ENCODE measurements around the gene ATG101.

The ATG101 gene

GRCh38 chr12:52057638-52058576 lies 11.9 kb upstream of the ATG101 start:
- Histone ChIP-seq H3K4me2 (ENCODE audit: low read depth, low read length, poor library complexity, severe bottlenecking) (no peak overlapping the region), H3K4me3 (ENCODE audit: low read length, poor library complexity, severe bottlenecking) (no peak overlapping the region)
- TF ChIP-seq EZH2phosphoT487 (IDR thresholded peaks at IDR 0.05; ENCODE audit: borderline replicate concordance), result no peak
- TF ChIP-seq, protein P1, sequence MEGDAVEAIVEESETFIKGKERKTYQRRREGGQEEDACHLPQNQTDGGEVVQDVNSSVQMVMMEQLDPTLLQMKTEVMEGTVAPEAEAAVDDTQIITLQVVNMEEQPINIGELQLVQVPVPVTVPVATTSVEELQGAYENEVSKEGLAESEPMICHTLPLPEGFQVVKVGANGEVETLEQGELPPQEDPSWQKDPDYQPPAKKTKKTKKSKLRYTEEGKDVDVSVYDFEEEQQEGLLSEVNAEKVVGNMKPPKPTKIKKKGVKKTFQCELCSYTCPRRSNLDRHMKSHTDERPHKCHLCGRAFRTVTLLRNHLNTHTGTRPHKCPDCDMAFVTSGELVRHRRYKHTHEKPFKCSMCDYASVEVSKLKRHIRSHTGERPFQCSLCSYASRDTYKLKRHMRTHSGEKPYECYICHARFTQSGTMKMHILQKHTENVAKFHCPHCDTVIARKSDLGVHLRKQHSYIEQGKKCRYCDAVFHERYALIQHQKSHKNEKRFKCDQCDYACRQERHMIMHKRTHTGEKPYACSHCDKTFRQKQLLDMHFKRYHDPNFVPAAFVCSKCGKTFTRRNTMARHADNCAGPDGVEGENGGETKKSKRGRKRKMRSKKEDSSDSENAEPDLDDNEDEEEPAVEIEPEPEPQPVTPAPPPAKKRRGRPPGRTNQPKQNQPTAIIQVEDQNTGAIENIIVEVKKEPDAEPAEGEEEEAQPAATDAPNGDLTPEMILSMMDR (conservative IDR thresholded peaks at IDR 0.05; ENCODE audit: low read length), result no peak

GRCh38 chr12:52058631-52059361 lies 11.0 kb upstream of the ATG101 start:
- Histone ChIP-seq H3K9ac (ENCODE audit: low read depth, low read length, poor library complexity, severe bottlenecking) (no peak overlapping the region), H3K4me2 (ENCODE audit: low read depth, low read length, poor library complexity, severe bottlenecking) (no peak overlapping the region), H3K4me3 (ENCODE audit: low read length, poor library complexity, severe bottlenecking) (no peak overlapping the region), H3K4me1 (ENCODE audit: insufficient read depth, low read length, poor library complexity, severe bottlenecking) (no peaks in the 10 kb centered on the region), H3K9me3 (ENCODE audit: insufficient read depth, low read depth, low read length) (no peaks in the 10 kb centered on the region), H3K36me3 (ENCODE audit: insufficient read depth, low read length) (no peaks in the 10 kb centered on the region), H2AFZ (ENCODE audit: low read length) (no peak overlapping the region), H3K27me3 (ENCODE audit: insufficient read depth, low read length, poor library complexity, severe bottlenecking) (no peaks in the 10 kb centered on the region), H4K20me1 (ENCODE audit: insufficient read depth, low read length, poor library complexity, severe bottlenecking) (no peaks in the 10 kb centered on the region), H3K9me2 (replicated peaks; ENCODE audit: low read depth, low read length) (no peaks in the 10 kb centered on the region), H3K79me2 (ENCODE audit: insufficient read depth, low read length) (no peaks in the 10 kb centered on the region), H3F3A (ENCODE audit: low read depth) (no peaks in the 10 kb centered on the region)
- no peak for TF ChIP-seq EZH2phosphoT487 (IDR thresholded peaks at IDR 0.05; ENCODE audit: borderline replicate concordance)
- TF ChIP-seq, protein P1 (conservative IDR thresholded peaks at IDR 0.05; ENCODE audit: low read length), result no peak

More at GRCh38 chr12:52057638-52058576, 11.9 kb upstream of the ATG101 start:
- Histone ChIP-seq H2AFZ (ENCODE audit: low read length) (no peak overlapping the region), H3K79me2 (ENCODE audit: insufficient read depth, low read length) (no peaks in the 10 kb centered on the region), H3K9ac (ENCODE audit: low read depth, low read length, poor library complexity, severe bottlenecking) (no peak overlapping the region), H3K36me3 (ENCODE audit: insufficient read depth, low read length) (no peaks in the 10 kb centered on the region), H4K20me1 (ENCODE audit: insufficient read depth, low read length, poor library complexity, severe bottlenecking) (no peaks in the 10 kb centered on the region), H3K9me3 (ENCODE audit: insufficient read depth, low read depth, low read length) (no peaks in the 10 kb centered on the region), H3F3A (ENCODE audit: low read depth) (no peaks in the 10 kb centered on the region), H3K9me2 (replicated peaks; ENCODE audit: low read depth, low read length) (no peaks in the 10 kb centered on the region), H3K4me1 (ENCODE audit: insufficient read depth, low read length, poor library complexity, severe bottlenecking) (no peaks in the 10 kb centered on the region), H3K27me3 (ENCODE audit: insufficient read depth, low read length, poor library complexity, severe bottlenecking) (no peaks in the 10 kb centered on the region)

GRCh38 chr12:52059582-52060497 lies 9.9 kb upstream of the ATG101 start:
- no peaks in the 10 kb centered on the region for H3K9me3 ChIP-seq (ENCODE audit: insufficient read depth, low read depth, low read length)
- H3F3A ChIP-seq (ENCODE audit: low read depth), result no peaks in the 10 kb centered on the region
- H3K9ac ChIP-seq (ENCODE audit: low read depth, low read length, poor library complexity, severe bottlenecking), result no peak overlapping the region

More at GRCh38 chr12:52059582-52060497, 9.9 kb upstream of the ATG101 start:
- H3K4me3 ChIP-seq (ENCODE audit: low read length, poor library complexity, severe bottlenecking), result no peak overlapping the region
- no peaks in the 10 kb centered on the region for H3K27me3 ChIP-seq (ENCODE audit: insufficient read depth, low read length, poor library complexity, severe bottlenecking)
- no peaks in the 10 kb centered on the region for H3K4me1 ChIP-seq (ENCODE audit: insufficient read depth, low read length, poor library complexity, severe bottlenecking)
- H3K4me2 ChIP-seq (ENCODE audit: low read depth, low read length, poor library complexity, severe bottlenecking), result no peak overlapping the region
- no peaks in the 10 kb centered on the region for H3K9me2 ChIP-seq (replicated peaks; ENCODE audit: low read depth, low read length)
- H3K79me2 ChIP-seq (ENCODE audit: insufficient read depth, low read length), result no peaks in the 10 kb centered on the region
- no peaks in the 10 kb centered on the region for H3K36me3 ChIP-seq (ENCODE audit: insufficient read depth, low read length)
- no peak overlapping the region for H2AFZ ChIP-seq (ENCODE audit: low read length)
- no peaks in the 10 kb centered on the region for H4K20me1 ChIP-seq (ENCODE audit: insufficient read depth, low read length, poor library complexity, severe bottlenecking)
- no peak for TF ChIP-seq EZH2phosphoT487 (IDR thresholded peaks at IDR 0.05; ENCODE audit: borderline replicate concordance)
- TF ChIP-seq, protein P1 (conservative IDR thresholded peaks at IDR 0.05; ENCODE audit: low read length), result no peak

All from Loucy (cell line).